GM12878 (cell line): ENCODE results near the gene SRL. TPM values are rescaled to one million over a fixed set of nuclear protein-coding genes. Genes with fewer than 3 reads are reported as not detected.

Source experiments
- ATF3 ChIP-seq: IDR thresholded peaks from 2 replicates; pipeline ENCODE4 v1.6.1; 2011; ENCODE audit warnings: low read depth, mild to moderate bottlenecking, low read length, moderate library complexity, borderline replicate concordance; ENCODE audit errors: extremely low read depth
- BMI1 ChIP-seq: fragments of 450-650 bp; IDR thresholded peaks from 2 replicates; pipeline ENCODE4 v1.6.1; 2016; ENCODE audit warnings: mild to moderate bottlenecking, moderate library complexity, borderline replicate concordance
- GABPA ChIP-seq: IDR thresholded peaks from 2 replicates; pipeline ENCODE4 v1.6.1; 2014; ENCODE audit warnings: antibody characterized with exemption, low read depth, mild to moderate bottlenecking, inconsistent platforms
- HDGF ChIP-seq: fragments of 450-650 bp; IDR thresholded peaks from 2 replicates; pipeline ENCODE4 v1.6.1; 2016; ENCODE audit warnings: antibody characterized with exemption
- KAT2A ChIP-seq: conservative IDR thresholded peaks from 2 replicates; pipeline ENCODE4 v1.6.1; 2011; ENCODE audit warnings: low read depth, low read length; ENCODE audit not compliant: control insufficient read depth
- MEF2B ChIP-seq: fragments of 450-650 bp; IDR thresholded peaks from 2 replicates; pipeline ENCODE4 v1.6.1; 2018; ENCODE audit warnings: mild to moderate bottlenecking, moderate library complexity; ENCODE audit not compliant: partially characterized antibody, poor library complexity, severe bottlenecking
- MYC ChIP-seq: IDR thresholded peaks from 2 replicates; pipeline ENCODE4 v1.6.1; 2011; ENCODE audit warnings: mild to moderate bottlenecking, low read length, moderate library complexity, inconsistent platforms; ENCODE audit not compliant: insufficient read depth, insufficient replicate concordance, insufficient read length, severe bottlenecking
- NFYB ChIP-seq: IDR thresholded peaks from 2 replicates; pipeline ENCODE4 v1.6.1; 2011; ENCODE audit warnings: low read depth, mild to moderate bottlenecking, low read length, improper control_type of control experiment, moderate library complexity; ENCODE audit not compliant: insufficient read depth
- POLR2AphosphoS2 ChIP-seq: IDR thresholded peaks from 2 replicates; pipeline ENCODE4 v1.6.1; 2011; ENCODE audit warnings: low read depth, mild to moderate bottlenecking, low read length, improper control_type of control experiment, moderate library complexity
- REST ChIP-seq: IDR thresholded peaks from 2 replicates; pipeline ENCODE4 v1.6.1; 2012; ENCODE audit warnings: mild to moderate bottlenecking, low read depth, low read length
- SMAD1 ChIP-seq: fragments of 450-650 bp; IDR thresholded peaks from 2 replicates; pipeline ENCODE4 v1.6.1; 2018; ENCODE audit warnings: mild to moderate bottlenecking, low read depth; ENCODE audit not compliant: partially characterized antibody
- SP1 ChIP-seq: IDR thresholded peaks from one replicate; pipeline ENCODE4 v1.6.1; 2011; ENCODE audit warnings: low read depth, low read length
- SPI1 ChIP-seq: IDR thresholded peaks from 2 replicates; pipeline ENCODE4 v1.6.1; 2011; ENCODE audit warnings: low read depth, mild to moderate bottlenecking, low read length, moderate library complexity, borderline replicate concordance; ENCODE audit not compliant: insufficient read depth
- ZBTB33 ChIP-seq: fragments of 450-650 bp; IDR thresholded peaks from 2 replicates; pipeline ENCODE4 v1.6.1; 2017; ENCODE audit warnings: mild to moderate bottlenecking
- ZNF384 ChIP-seq: IDR thresholded peaks from 2 replicates; pipeline ENCODE4 v1.6.1; 2012; ENCODE audit warnings: low read depth, mild to moderate bottlenecking, low read length, improper control_type of control experiment, borderline replicate concordance
- polyA plus RNA-seq, 11 experiments: library from polyadenylated mRNA; depleted of rRNA in 4 of 11; unstranded in 6 of 11; stranded (reverse) in 5 of 11; fragments of >200 nt; fragmentation: Nextera tagmentation in 4 of 11; fragmentation: Illumina TruSeq in 1 of 11; extraction: Ambion mirVana in 4 of 11; extraction: Trizol in 1 of 11; gene quantifications; 1 replicate in 1 of 11; 2 replicates in 10 of 11; pipeline versions ENCODE4 v1.2.1 to v1.2.3, GENCODE V29; 2011 to 2016; ENCODE audit warnings: inconsistent platforms in 2 of 11, missing spikeins in 2 of 11, low read depth in 1 of 11
- total RNA-seq, 4 experiments: library from RNA; depleted of rRNA in 3 of 4; stranded (reverse); fragments of >200 nt in 3 of 4; fragmentation: Illumina TruSeq in 1 of 4; extraction: Trizol in 1 of 4; gene quantifications; 2 replicates each; pipeline versions ENCODE4 v1.2.1 to v1.2.3, GENCODE V29; 2013 to 2021
- TF ChIP-seq, protein P1 (sequence below): IDR thresholded peaks from 2 replicates; pipeline ENCODE4 v1.6.1; 2012; ENCODE audit warnings: low read depth, low read length, improper control_type of control experiment
- TF ChIP-seq, protein P2 (sequence below): IDR thresholded peaks from 2 replicates; pipeline ENCODE4 v1.6.1; 2011; ENCODE audit warnings: low read depth, low read length, improper control_type of control experiment, borderline replicate concordance

SRL gene
- total and polyA plus RNA-seq, 10 of the 15 experiments (the other 5 are each of a cell fraction or from before 2014, with no cell fraction given): not detected

DNA sequence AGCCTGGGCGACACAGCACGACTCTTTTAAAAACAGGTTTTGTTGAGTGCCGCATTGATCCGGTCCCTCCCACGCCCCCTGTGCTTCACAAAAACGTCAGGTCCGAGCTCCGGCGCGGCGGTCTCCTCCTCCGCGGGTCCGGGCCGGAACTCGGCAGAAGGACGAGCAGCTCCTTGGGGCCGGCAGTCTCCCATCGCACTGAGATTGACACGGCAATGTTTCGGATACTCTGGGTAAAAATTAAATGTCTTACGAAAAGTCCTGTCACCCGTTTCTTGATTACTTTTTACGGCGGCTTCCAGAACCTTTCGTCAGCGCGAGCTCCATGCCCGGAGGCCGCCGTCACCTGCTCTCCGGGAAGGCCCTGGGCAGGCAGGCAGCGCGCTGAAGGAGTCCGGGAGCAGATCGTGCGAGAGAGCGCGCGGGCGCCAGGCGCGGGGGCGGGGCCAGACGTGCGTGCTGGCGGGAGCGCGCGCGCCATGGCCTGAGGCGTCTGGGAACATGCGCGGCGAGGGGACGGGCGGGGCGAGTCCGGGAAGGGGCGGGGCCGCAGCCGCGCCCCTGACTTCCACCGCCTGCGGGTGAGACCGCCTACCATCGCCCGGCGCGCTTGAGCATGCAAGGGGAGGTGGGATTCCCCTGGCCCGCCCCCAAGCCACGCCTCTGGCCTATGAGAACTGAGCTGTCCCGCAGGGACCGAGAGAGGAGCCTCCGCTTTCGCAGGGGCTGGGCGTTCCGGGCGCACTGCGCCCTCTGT lies 11.7 kb upstream of the SRL start (continued):
- TF ChIP-seq KAT2A (no peak), HDGF (peak; percentile 80; the same call in 1 of the 2 replicates), MYC (peak; percentile 29), SMAD1 (no peak), SPI1 (no peak), SP1 (peak; percentile 67), POLR2AphosphoS2 (peak; percentile 76; the same call in 1 of the 2 replicates), REST (0 out of 2 replicates have a peak, but pooled peaks have one; percentile 3), MEF2B (peak; percentile 77), ATF3 (no peak), ZNF384 (no peak), ZBTB33 (no peak), NFYB (peak; percentile 34; the same call in 1 of the 2 replicates), BMI1 (no peak), GABPA (0 out of 2 replicates have a peak, but pooled peaks have one; percentile 41)
- TF ChIP-seq, protein P1, sequence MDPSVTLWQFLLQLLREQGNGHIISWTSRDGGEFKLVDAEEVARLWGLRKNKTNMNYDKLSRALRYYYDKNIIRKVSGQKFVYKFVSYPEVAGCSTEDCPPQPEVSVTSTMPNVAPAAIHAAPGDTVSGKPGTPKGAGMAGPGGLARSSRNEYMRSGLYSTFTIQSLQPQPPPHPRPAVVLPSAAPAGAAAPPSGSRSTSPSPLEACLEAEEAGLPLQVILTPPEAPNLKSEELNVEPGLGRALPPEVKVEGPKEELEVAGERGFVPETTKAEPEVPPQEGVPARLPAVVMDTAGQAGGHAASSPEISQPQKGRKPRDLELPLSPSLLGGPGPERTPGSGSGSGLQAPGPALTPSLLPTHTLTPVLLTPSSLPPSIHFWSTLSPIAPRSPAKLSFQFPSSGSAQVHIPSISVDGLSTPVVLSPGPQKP: no peak; the same call in 1 of the 2 replicates
- TF ChIP-seq, protein P2, sequence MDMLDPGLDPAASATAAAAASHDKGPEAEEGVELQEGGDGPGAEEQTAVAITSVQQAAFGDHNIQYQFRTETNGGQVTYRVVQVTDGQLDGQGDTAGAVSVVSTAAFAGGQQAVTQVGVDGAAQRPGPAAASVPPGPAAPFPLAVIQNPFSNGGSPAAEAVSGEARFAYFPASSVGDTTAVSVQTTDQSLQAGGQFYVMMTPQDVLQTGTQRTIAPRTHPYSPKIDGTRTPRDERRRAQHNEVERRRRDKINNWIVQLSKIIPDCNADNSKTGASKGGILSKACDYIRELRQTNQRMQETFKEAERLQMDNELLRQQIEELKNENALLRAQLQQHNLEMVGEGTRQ: no peak; the same call in 1 of the 2 replicates
